RWPE1 (cell line): Measurements from ENCODE around the gene FBXO40.
"Not testable (repeated sequence)": the region's sequence is repeated elsewhere in the genome, so short reads cannot be mapped to it uniquely, and the experiment has no call there.

Source experiments
- CTCF ChIA-PET: fragments of 350-600 bp; sonication (Branson Sonifier 250); formaldehyde crosslinking; extraction: SDS; loops from one replicate; lab custom pipeline; 2021; lab: Yijun Ruan, JAX
- POLR2A ChIA-PET: fragments of 400-600 bp; formaldehyde crosslinking; extraction: SDS; loops from one replicate; lab custom pipeline; 2020; ENCODE audit warnings: antibody characterized with exemption; ENCODE audit not compliant: low non-redundant PET; lab: Yijun Ruan, JAX
- DNase-seq: peaks from one replicate; pipeline ENCODE4 v3.0.0; 2012; ENCODE audit warnings: low spot score
- H3K27ac ChIP-seq: fragments of 450-650 bp; 2 replicates; pipeline ENCODE4 v1.5.1; 2017
- TF ChIP-seq, protein P1 (sequence below): fragments of 450-650 bp; conservative IDR thresholded peaks from 2 replicates; pipeline ENCODE4 v1.5.1; 2017; ENCODE audit warnings: low read depth, mild to moderate bottlenecking

FBXO40 gene

DNA sequence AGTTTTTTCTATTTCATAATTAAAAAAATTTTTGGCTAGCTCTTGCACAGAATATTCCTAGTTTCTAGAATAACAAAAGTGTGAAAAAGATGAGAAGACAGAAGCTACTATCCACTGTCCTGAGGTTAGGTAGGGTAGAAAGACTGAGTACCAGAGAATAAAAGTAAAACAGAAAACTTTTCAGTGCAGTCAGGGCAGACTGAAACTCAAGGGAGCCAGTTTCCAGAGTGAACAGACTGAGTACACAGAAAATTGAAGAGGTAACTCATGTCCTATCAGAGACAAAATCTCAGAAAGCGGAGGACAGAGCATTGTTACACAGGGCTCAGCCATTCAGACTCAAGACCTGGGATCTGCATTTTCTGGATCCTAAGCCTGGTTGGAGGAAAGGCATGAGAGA lies 8.8 kb upstream of the FBXO40 start:
- ChIA-PET POLR2A (no interaction called here), CTCF (no interaction called here)
- H3K27ac ChIP-seq, result no peak overlapping the region

DNA sequence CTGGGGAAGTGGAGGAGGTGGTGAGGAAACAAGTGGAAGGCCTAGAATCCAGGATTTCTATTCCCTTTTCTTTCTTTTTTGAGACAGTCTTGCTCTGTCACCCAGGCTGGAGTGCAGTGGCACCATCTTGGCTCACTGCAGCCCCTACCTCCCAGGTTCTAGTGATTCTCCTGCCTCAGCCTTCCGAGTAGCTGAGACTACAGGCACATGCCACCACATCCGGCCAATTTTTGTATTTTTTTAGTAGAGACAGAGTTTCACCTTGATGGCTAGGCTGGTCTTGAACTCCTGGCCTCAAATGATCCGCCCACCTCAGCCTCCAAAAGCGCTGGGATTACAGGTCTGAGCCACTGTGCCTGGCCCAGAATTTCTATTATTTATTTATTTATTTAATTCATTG lies 627 bp downstream of the FBXO40 start:
- CTCF ChIA-PET, POLR2A ChIA-PET, DNase-seq: not testable (repeated sequence)

More for the DNA sequence above, 8.8 kb upstream of the FBXO40 start:
- TF ChIP-seq, protein P1, sequence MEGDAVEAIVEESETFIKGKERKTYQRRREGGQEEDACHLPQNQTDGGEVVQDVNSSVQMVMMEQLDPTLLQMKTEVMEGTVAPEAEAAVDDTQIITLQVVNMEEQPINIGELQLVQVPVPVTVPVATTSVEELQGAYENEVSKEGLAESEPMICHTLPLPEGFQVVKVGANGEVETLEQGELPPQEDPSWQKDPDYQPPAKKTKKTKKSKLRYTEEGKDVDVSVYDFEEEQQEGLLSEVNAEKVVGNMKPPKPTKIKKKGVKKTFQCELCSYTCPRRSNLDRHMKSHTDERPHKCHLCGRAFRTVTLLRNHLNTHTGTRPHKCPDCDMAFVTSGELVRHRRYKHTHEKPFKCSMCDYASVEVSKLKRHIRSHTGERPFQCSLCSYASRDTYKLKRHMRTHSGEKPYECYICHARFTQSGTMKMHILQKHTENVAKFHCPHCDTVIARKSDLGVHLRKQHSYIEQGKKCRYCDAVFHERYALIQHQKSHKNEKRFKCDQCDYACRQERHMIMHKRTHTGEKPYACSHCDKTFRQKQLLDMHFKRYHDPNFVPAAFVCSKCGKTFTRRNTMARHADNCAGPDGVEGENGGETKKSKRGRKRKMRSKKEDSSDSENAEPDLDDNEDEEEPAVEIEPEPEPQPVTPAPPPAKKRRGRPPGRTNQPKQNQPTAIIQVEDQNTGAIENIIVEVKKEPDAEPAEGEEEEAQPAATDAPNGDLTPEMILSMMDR, result no peak
- no peak for DNase-seq

DNA sequence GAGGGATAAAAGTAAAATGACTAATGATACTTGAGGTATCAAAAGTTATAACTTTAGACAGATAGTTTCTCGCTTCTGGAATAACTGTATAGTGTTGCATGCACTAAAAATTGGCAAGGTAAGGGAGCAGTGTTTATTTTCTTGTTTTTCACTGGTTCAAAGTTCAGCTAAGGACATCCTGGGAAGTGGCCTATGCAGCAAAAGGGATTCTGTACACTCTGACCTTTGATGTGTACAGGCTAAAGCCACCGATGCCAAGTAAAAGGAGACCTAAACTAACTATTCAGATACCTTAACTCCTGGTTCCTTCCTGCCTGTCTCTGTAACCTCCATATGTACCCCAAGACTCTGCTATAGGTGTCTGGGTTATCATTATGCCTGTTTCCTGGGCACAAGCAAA lies 1.7 kb downstream of the FBXO40 start:
- H3K27ac ChIP-seq, result no peak overlapping the region
- DNase-seq, result no peak
- ChIA-PET CTCF (no interaction called here), POLR2A (no interaction called here)
- TF ChIP-seq, protein P1, result no peak

More for the DNA sequence above, 627 bp downstream of the FBXO40 start:
- H3K27ac ChIP-seq, result not testable (repeated sequence)

- TF ChIP-seq, protein P1, result no peak
- CTCF ChIA-PET, result interaction anchor here (0.6 kb wide), 1 partner anchor 1976 kb away, joined by 3 read pairs; no protein-coding TSS in a partner anchor
- DNase-seq, result no peak
- H3K27ac ChIP-seq, result no peak overlapping the region
- POLR2A ChIA-PET, result no interaction called here
These were observed 2.7 kb downstream of the FBXO40 start for GRCh38 chr3:121595765-121596406.

GRCh38 chr3:121598564-121598963 lies 5.4 kb downstream of the FBXO40 start:
- TF ChIP-seq, protein P1, result no peak
- ChIA-PET POLR2A (no interaction called here), CTCF (no interaction called here)
- DNase-seq, result no peak
- H3K27ac ChIP-seq, result no peak overlapping the region

GRCh38 chr3:121599900-121600299 lies 6.7 kb downstream of the FBXO40 start:
- POLR2A ChIA-PET, result not testable (repeated sequence)

DNA sequence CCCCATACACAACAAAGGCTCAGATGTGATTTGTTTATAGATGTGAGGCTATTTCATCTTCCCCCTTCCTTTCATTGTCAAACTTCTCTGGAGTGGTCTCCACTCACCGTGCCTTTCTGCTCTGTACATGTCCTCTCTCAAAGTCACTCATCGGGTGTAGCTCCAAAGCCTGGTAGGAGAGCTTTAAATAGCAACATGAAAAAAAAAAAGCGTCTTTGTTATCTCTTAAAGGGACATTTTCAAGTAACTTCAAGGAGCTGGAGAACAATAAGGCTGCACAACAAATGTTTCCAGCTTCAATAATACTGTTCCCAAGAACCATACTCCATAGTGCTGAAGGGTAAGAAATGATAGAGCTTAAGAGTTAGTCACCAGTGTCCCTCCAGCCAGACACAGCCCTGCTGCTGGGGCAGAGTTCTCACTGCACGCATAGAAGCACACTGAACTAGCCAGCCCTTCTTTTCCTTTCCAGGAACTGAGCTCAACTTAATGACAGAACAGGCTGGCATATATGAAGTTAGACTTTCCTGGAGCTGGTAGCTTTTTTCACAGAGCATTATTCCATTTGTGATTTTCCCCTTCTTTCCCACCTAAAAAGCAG lies 8.1 kb downstream of the FBXO40 start:
- H3K27ac ChIP-seq, result no peak overlapping the region
- CTCF ChIA-PET, result interaction anchor here (0.6 kb wide), 2 partner anchors 115 to 1522 kb away, joined by 3 to 4 read pairs; no protein-coding TSS in a partner anchor
- TF ChIP-seq, protein P1, result no peak
- DNase-seq, result no peak
- POLR2A ChIA-PET, result no interaction called here

More at GRCh38 chr3:121599900-121600299, 6.7 kb downstream of the FBXO40 start:
- H3K27ac ChIP-seq, CTCF ChIA-PET, DNase-seq: not testable (repeated sequence)
